ENCODE measurements around the gene CARD11. TPM values are rescaled to one million over a fixed set of nuclear protein-coding genes. Genes with fewer than 3 reads are reported as not detected.

The CARD11 gene
- 1 to 10 TPM in 2 of 9 donors, under 1 TPM in 5, not detected in 2; 0.15 to 3.2 (median 0.87) TPM for total RNA-seq
- under 1 TPM; 0.15 to 0.32 TPM for polyA plus RNA-seq
- long read RNA-seq, donor 1 = 0 reads
- long read RNA-seq, donor 2 = 0 reads
- long read RNA-seq, donor 3, partial matches to known transcripts = 1 of 1 reads
- long read RNA-seq, donor 3, other reads (novel, unspliced or antisense) = 0 of 1 reads

DNA sequence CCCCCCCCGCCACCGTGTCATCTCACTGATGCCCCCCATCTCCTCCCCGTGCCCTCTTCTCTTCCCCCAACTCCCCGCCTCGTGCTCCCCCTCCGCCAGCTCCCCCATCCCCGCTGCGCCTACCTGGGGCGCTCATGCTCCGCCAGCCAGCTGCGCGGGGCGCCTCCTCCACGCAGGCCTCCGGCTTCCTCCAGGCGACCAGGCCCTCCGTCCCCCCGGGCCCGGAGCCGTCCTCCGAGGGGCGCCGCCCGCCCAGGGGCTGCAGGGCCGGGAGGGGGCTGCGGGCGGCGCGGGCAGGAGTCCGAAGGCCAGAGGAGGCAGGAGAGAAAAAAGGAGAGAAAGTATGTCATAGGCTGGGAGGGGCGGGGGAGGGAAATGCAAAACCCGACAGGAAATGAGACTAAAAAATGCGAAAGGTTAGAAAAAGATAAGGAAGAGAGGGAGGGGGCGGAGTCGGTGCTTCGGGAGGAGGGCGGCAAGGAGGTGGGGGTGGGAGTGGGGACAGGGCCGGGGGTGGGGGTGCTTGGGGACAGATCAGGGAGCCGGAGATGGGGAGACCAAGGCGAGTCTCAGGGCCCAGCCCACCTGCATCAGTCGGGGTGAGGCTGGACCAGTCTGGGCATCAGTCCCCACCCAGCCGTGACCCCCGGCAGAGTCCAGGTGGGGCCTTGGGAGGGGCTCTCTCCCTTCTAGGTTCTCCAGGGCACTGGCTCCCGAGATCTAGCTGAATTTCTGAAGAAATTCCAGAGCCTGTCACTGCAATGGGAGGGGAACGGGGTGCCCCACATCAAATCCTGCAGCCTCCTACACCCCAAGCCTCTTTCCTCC lies at the start of gene CARD11:
TSS of gene CARD11 (minus strand) at position 324 of the 828 bp plus-strand sequence. CDS start 85,361 bp downstream, outside the sequence.
- Histone ChIP-seq H3K9me3 (no peaks in the 10 kb centered on the region), H3K36me3 (no peaks in the 10 kb centered on the region), H3K4me1 (no peaks in the 10 kb centered on the region), H3K27me3 (peaks cover 5 to 54% (median 23%) of the 10 kb centered on the region in 9 donors), H3K4me3 (peak within 1 kb of the TSS in 3 of 12 donors; percentile 20 to 56 (median 28)), H3K27ac (peak within 1 kb of the TSS in 1 of 12 donors; percentile 37)
- ATAC-seq = no peak
- 5 to 14% (median 7%) methylated on average over 31 to 45 of the region's 45 CpGs for WGBS, 4 donors
- TF ChIP-seq, protein P1, sequence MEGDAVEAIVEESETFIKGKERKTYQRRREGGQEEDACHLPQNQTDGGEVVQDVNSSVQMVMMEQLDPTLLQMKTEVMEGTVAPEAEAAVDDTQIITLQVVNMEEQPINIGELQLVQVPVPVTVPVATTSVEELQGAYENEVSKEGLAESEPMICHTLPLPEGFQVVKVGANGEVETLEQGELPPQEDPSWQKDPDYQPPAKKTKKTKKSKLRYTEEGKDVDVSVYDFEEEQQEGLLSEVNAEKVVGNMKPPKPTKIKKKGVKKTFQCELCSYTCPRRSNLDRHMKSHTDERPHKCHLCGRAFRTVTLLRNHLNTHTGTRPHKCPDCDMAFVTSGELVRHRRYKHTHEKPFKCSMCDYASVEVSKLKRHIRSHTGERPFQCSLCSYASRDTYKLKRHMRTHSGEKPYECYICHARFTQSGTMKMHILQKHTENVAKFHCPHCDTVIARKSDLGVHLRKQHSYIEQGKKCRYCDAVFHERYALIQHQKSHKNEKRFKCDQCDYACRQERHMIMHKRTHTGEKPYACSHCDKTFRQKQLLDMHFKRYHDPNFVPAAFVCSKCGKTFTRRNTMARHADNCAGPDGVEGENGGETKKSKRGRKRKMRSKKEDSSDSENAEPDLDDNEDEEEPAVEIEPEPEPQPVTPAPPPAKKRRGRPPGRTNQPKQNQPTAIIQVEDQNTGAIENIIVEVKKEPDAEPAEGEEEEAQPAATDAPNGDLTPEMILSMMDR (IDR thresholded peaks at IDR 0.05) = no peak
- TF ChIP-seq POLR2A (IDR thresholded peaks at IDR 0.05) = no peak
- intact Hi-C loops (cut with DNase I) = no loop called here
- no peak for DNase-seq

DNA sequence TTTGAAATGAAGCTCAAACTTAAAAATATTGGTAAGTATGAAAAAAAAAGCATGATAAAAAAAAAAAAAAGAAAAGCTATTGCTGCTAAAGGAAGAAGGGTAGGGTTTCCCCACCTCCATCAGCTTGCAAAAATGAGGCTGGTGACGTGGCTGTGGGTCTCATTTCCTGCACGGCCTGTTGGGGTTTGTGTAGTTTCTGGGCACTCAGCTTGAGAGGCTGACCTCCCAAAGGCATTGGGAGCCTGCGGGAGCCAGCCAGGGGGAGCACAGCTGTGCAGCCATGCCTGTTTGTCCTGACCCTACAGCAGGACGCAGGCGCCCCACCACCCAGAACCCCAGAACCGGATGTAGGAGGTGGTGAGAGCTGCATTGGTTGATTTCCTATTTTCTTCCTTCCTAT lies 48.8 kb upstream of the CARD11 start:
- intact Hi-C loops (cut with DNase I) = loop anchor here in 1 of 10 donors (10.0 kb wide), 1 partner anchor 58 kb away; no protein-coding TSS in a partner anchor
- Histone ChIP-seq H3K4me3 (no peak overlapping the region), H3K9me3 (peaks cover 0 to 9% (median 0%) of the 10 kb centered on the region in 12 donors), H3K27me3 (peaks cover 0 to 6% (median 0%) of the 10 kb centered on the region in 9 donors), H3K36me3 (no peaks in the 10 kb centered on the region), H3K4me1 (peaks cover 0 to 35% (median 0%) of the 10 kb centered on the region in 12 donors), H3K27ac (peak overlapping the region in 1 of 12 donors; percentile 81)
- 45 to 72% (median 56%) methylated on average over 6 of the region's 6 CpGs for WGBS, 4 donors
- ATAC-seq = peak in 2 of 4 donors; percentile 29 to 71
- TF ChIP-seq, protein P1 (IDR thresholded peaks at IDR 0.05) = no peak
- no peak for TF ChIP-seq POLR2A (IDR thresholded peaks at IDR 0.05)
- peak; percentile 11 to 76 (median 38) for DNase-seq

DNA sequence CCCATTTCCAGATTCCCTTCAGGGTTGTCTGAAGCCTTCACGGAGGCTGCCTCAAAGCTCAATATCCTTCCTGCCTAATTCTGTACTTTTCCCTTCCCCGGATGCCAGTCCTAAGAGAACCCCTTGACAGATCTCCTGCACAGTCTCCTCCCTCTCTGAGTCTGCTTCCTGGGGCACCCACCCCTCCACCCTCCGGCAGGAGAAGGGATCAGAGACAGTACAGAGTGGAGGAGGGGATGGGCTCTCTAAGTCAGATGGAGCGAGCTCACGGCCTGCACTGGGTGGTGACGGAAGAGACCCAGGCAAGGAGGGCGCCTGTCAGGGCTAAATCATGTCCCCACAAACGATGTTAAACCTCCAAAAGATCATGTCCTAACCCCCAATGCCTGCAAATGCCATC lies 48.0 kb upstream of the CARD11 start:
- Histone ChIP-seq H3K4me1 (peaks cover 0 to 35% (median 0%) of the 10 kb centered on the region in 12 donors), H3K4me3 (no peak overlapping the region), H3K9me3 (peaks cover 0 to 9% (median 0%) of the 10 kb centered on the region in 12 donors), H3K36me3 (no peaks in the 10 kb centered on the region), H3K27me3 (peaks cover 0 to 6% (median 0%) of the 10 kb centered on the region in 9 donors), H3K27ac (peak overlapping the region in 1 of 12 donors; percentile 81)
- TF ChIP-seq, protein P1 (IDR thresholded peaks at IDR 0.05) = no peak
- no peak for TF ChIP-seq POLR2A (IDR thresholded peaks at IDR 0.05)
- intact Hi-C loops (cut with DNase I) = loop anchor here in 1 of 10 donors (10.0 kb wide), 1 partner anchor 57 kb away; no protein-coding TSS in a partner anchor
- ATAC-seq (no peak), DNase-seq (no peak)
- 77 to 83% (median 78%) methylated on average over 8 of the region's 8 CpGs for WGBS, 4 donors

DNA sequence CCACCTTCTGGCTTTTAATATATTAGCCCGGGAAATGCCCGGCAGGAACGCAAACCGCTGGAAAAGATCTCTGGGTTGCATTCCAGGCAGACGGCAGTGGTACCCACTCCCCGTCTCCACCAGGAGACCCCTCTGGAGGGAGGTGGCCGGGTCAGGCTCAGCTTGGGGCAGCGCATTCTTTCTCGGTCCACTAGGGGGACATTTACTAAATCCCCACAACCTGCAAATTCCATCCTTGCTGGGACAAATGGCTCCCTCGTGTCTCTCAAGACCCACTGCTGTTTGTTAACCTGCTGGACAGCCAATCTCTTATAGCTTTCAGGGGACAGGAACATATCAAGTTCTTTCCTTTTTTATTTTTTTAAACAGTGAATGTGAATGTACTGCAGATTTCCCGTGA lies 45.8 kb upstream of the CARD11 start:
- TF ChIP-seq, protein P1 (IDR thresholded peaks at IDR 0.05) = peak in 11 of 12 donors; percentile 9 to 42 (median 33)
- TF ChIP-seq POLR2A (IDR thresholded peaks at IDR 0.05) = no peak
- WGBS, 4 donors = 32 to 47% (median 41%) methylated on average over 10 to 11 of the region's 11 CpGs
- H3K27ac ChIP-seq = no peak overlapping the region
- no peak for ATAC-seq
- peaks cover 0 to 24% (median 0%) of the 10 kb centered on the region in 12 donors for H3K4me1 ChIP-seq
- intact Hi-C loops (cut with DNase I) = loop anchor here in 1 of 10 donors (5.0 kb wide), 1 partner anchor 48 kb away; no protein-coding TSS in a partner anchor
- H3K9me3 ChIP-seq = peaks cover 0 to under 1% (median 0%) of the 10 kb centered on the region in 12 donors
- no peaks in the 10 kb centered on the region for H3K36me3 ChIP-seq
- no peak for DNase-seq
- H3K27me3 ChIP-seq = peaks cover 0 to 6% (median 0%) of the 10 kb centered on the region in 9 donors
- no peak overlapping the region for H3K4me3 ChIP-seq

All from heart left ventricle (tissue), 16 donors.